HUDEP-2 (cell line): Measurements from ENCODE around the gene YBX2.

Experiments used
- DNase-seq, 76 experiments: peaks; one replicate each; lab custom pipeline; 2025; ENCODE audit not compliant: unreplicated experiment in 76 of 76; lab: John Stamatoyannopoulos, UW

The YBX2 gene

DNA sequence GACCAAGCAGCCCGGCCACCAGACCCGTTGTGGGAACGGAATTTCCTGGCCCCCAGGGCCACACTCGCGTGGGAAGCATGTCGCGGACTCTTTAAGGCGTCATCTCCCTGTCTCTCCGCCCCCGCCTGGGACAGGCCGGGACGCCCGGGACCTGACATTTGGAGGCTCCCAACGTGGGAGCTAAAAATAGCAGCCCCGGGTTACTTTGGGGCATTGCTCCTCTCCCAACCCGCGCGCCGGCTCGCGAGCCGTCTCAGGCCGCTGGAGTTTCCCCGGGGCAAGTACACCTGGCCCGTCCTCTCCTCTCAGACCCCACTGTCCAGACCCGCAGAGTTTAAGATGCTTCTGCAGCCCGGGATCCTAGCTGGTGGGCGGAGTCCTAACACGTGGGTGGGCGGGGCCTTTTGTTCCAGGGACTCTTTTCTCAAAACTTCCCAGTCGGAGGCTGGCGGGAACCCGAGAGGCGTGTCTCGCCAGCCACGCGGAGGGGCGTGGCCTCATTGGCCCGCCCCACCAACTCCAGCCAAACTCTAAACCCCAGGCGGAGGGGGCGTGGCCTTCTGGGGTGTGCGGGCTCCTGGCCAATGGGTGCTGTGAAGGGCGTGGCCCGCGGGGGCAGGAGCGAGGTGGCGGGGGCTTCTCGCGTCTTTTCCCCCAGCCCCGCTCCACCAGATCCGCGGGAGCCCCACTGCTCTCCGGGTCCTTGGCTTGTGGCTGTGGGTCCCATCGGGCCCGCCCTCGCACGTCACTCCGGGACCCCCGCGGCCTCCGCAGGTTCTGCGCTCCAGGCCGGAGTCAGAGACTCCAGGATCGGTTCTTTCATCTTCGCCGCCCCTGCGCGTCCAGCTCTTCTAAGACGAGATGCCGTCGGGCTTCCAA, 13.1 kb downstream of the YBX2 start, which contains the start of gene SLC2A4:
Gene SLC2A4, plus strand, starts transcription at position 645 of the 879 bp plus-strand sequence. Its CDS starts 217 bp downstream, at position 862.
- DNase-seq, result peak in 73 of 76 experiments; percentile 46 to 99 (median 96)

DNA sequence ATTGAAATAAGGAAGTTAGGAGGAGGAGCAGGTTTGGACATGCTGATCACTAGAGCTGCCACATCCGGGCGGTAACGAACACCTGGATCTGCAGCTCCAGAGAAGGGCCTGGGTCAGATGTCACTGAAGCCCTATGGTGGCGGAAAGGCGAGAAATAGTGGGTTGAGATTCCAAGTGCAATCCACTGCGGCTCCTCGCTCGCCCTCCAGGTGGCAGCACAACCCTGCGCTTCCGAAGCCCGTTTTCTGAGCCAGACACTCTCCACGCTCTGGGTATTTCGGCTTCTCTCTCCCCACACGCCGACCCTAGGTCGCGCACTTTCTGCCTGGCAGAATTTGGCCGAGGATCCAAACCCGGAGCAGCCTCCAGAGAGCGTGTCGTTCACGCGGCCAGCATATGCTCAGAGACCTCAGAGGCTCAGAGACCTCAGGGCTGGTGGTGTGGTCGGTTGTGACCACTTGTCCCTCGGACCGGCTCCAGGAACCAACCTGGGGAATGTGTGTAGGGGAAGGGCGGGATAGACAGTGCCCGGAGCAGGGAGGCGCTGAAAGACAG, 13.8 kb downstream of the YBX2 start:
- DNase-seq, result peak in 66 of 76 experiments; percentile 56 to 92 (median 82)

DNA sequence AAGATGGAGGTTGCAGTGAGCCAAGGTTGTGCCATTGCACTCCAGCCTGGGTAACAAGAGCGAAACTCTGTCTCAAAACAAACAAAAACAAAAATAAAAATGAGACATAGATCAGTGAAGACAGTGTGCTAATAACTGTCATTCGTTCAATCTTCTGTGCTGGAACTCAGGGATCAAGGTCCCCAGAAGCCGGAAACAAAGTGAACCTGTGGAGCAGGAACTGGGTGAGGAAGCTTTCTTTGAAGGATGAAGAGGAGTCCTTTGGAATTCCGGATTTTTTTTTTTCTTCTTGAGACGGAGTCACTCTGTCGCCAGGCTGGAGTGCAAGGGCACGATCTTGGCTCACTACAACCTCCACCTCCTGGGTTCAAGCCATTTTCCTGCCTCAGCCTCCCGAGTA, 15.0 kb downstream of the YBX2 start:
- DNase-seq, result no peak

DNA sequence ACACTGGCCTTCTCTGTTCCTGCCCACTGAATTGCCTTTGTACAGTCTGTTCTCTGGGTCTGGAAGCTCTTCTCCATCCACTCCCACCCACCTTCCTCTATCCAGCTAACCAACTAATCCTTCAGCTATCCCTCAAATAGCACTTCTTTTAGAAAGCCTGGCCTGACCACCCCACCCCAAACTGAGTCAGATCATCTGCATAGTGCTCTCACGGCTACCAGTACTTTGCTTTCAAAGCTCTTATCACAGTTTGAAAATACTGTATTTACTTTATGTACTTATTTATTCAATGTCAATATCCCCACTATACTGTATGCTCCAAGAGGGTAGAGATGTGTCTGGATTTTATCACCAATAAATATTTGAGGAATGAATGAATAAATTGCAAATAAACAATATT, 27.7 kb downstream of the YBX2 start:
- no peak for DNase-seq

DNA sequence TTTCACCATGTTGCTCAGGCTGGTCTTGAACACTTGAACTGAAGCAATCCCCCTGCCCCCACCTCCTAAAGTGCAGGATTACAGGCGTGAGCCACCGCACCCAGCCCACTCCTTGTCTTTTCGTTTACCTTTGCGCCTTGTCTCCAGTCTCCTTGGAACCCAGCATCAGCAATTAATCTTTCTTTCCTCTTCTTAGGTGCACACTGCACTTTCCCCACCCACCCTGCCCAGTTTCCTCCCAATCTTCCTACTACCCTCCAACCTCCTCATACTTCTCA, 30.7 kb downstream of the YBX2 start:
- no peak for DNase-seq

DNA sequence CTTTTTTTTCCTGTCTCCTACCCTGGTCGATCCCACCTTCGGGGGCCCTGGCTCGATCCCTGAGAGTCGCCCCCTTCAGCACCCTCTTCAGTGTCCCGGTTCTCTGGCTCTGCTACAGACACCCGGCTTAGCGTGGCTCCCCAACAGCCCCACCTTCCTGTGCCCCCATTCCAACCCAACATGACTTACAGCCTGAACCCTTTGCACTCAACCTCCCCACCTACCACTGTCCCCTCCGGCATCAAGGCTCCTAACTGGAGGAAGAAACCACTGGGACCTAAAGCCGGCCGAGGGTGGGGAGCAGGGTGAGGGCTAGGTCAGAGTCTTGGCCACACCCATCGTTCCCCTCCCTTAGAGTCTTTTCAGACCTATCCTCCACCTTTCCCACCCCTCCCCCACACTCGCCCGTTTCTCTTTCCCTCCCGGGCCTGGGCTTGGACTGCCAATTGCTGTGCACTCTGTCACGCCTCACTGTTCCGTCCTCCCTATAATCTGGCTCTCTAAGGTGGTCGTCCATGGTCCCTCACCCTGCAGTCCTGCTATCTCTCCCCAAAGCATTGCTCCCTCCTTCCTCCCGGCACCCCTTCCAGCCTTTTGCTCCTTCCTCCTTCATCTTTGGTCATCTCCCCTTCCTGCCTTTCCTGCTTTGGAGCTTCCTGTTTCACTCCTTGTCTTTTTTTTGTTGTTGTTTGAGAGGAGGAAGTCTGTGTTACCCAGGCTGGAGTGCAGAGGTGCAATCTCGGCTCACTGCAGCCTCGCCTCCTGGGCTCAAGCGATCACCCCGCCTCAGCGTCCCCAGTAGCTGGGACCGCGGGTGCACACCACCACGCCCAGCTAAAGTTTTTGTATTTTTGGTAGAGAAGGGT, 31.3 kb downstream of the YBX2 start:
- peak in 34 of 76 experiments; percentile 10 to 41 (median 23) for DNase-seq

DNA sequence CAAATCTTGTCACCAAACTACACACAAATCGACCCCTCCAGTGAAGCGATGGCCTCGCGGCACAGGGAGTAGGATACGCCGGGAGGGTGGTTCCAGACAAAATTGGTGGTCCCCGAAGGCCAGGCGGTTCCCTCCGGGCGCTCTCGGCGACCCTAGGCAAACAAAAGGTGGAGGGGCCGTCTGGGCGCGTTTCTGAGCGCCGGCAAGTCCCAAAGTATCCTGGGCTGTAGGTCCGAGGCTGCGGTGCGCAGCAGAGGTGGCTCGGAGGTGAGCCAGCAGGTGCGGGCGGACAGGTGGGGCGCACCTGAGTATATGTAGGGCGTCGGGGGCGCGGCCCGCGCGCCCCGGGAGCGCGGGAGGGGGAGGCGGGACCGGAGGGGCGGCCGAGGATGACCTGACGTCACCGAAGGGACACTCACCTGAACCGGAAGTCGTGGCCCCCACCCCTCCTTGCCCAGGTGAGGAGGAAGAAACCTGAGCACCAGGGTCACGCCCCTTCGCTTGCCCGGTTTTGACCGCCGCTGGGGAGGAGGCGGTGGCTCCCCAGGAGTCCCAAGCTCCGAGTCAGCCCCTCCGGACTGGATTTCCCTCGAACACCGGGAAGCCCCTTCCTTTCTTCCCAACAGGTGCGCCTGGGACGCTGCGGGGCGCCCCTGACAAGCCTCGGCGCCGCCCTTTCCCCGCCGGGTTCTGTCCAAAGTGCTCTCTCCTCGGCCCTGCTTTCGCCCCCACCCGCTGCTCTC, 32.1 kb downstream of the YBX2 start, which contains the start of gene CLDN7:
Gene CLDN7, minus strand, starts transcription at position 287 of the 743 bp plus-strand sequence. CDS start 435 bp downstream, outside the sequence.
- DNase-seq, result no peak

DNA sequence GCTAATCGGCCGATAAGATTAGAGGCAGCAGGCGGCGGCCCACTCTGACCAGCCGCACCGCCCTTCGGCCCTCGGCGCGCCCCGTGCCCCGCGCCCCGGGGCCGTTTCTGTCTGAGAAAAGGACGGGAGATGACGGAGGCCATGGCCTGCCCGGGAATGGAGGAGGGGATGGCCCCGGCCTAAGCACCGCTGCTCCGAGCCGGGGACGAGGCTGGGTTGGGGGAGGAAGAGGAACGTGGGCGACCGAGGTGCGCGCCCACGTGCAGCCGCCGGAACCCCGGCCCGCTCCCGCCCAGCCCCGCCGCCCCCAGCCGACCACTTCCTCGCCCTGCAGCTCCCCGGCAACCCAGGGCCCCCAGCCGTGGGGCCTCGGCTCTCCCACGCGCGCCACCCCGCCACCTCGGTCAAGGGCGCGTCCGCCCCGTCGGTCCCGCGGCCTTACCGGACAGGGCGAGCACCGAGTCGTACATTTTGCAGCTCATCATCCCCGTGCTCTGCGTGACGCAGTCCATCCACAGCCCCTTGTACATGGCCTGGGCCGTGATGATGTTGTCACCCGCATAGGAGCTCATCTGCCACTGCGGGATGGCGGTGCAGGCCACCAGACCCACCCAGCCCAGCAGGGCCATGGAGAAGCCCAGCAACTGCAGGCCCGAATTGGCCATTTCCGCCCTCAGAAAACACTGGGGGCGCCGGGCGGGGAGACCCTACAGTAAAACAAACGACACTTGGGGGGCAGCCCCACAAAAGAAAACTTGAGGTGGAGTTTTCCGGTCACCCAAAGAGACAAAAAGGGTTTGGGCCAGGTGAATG, 32.9 kb downstream of the YBX2 start:
- DNase-seq, result peak in 6 of 76 experiments; percentile 30 to 59 (median 46)

DNA sequence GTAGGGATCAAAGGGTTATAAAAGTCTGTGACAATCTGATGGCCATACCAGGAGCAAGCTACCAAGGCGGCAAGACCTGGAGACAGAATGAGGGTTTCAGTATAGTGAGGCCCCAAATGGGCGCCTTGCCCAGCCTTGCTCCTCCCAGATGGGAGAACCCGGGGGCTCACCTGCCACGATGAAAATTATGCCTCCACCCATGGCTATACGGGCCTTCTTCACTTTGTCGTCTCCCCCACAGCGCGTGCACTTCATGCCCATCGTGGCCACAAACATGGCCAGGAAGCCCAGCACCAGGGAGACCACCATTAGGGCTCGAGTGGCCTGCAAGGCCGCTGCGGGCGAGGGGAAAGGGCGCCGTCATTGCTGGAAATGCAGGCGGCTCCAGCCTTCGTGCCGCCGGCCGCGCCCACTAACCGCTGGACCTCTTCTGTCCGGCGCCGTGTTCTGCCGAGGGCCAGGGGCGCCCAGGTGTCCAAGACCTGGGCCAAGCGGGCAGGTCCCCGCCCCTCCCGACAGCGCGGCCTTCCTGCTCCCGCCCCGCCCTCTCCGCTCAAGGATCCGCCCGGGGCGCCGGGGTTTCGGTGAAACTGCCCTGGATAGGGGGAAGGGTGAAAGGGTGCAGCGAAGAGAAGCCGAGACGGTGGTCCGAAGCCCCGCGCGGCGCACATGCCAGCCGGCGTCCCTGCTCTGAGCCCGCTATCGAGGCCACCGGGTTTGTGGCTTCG, 33.6 kb downstream of the YBX2 start:
- peak in 58 of 76 experiments; percentile 6 to 70 (median 51) for DNase-seq

DNA sequence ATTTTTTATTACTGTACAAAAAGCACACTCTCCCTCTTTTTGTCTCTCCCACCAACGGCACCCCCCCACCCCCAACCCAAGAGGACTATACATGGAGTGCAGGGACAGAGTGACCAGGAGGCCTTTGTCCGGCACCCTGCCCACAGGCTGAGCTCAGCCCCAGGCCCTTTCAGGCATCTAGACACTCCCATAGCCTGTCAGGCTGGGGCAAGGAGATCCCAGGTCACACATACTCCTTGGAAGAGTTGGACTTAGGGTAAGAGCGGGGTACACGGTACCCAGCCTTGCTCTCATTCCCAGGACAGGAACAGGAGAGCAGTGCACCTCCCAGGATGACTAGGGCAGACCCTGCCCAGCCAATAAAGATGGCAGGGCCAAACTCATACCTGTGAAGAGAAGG, 34.3 kb downstream of the YBX2 start:
- DNase-seq, result peak in 3 of 76 experiments; percentile 39 to 43 (median 43)

DNA sequence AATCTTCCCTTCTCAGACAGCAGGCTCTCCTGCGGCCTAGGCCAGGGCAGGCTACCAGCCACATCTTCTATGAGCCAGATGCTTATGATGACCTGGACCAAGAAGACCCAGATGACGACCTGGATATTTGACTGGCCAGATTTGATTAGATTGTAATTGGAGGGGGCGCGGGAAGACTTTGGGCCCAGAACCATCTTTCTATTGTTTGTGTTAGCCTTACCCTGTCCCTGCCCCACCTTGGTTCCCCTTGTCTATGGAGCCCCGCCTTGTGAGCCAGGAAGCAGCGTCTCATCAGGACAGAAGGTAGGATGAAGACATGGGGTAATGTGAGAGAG, 34.9 kb downstream of the YBX2 start:
- no peak for DNase-seq

DNA sequence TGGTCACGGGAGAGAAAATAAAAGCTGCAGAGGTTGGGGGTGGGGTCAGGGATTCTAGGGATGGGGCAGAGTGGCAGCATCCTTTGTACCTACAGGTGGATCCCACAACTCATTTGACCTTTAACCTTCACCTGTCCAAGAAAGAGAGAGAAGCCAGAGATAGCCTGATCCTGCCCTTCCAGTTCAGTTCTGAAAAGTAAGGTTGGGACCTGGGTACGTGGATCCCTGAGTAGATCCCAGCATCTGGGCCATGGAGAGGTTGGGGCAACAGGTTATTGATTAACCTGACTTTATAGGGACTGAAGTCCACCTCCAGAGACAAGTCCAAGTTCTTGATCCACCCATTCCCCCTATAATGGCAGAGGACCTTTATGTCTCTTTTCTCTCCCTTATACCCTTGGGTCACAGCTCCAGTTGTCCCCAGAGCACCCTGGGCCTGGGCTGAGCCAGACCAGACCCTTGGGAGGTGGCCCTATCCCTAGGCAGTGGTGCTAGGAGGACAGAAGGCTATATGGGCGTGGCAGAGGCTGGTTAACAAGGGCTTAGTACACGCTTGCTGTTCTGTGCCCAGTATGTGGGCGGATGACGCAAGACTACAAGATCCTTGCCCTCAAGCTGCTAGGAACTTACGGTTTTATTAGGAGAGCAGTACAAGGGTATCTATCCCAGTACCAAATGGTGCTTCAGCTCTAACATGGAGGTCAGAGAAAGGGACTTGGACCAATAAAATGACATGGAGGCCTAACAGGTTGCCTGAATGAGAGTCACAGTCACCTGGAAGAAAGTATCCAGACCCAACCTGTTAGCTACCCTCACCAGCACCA, 35.5 kb downstream of the YBX2 start:
- peak in 63 of 76 experiments; percentile 18 to 86 (median 67) for DNase-seq

DNA sequence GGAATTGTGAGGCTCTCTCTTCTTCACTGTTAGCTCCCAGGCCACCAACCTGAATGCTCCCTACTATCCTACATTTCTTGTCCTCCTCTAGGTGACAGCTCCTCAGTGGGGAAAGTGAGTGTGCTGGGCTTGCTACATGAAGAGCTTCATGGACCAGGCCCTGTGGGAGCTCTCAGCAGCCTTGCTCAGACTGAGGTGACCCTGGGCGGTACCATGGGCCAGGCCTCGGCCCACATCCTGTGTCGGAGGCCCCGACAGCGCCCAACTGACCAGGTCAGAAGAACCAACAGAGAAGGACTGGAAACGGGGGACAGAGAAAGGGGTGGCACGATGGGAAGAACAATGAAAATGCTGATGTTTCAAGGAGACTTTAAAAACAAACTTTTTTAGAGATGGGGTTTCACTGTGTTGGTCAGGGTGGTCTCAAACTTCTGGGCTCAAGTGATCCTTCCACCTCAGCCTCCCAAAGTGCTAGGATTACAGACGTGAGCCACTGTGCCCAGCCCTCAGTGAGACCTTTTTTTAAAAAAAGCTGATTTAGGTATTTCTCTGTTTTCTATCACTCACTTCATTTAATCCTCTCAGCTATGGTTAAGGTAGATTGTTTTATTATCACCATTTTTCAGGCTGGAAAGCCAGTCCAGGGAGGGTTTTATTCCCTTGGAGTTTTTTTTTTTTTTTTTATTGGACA, 37.5 kb downstream of the YBX2 start:
- DNase-seq, result no peak

DNA sequence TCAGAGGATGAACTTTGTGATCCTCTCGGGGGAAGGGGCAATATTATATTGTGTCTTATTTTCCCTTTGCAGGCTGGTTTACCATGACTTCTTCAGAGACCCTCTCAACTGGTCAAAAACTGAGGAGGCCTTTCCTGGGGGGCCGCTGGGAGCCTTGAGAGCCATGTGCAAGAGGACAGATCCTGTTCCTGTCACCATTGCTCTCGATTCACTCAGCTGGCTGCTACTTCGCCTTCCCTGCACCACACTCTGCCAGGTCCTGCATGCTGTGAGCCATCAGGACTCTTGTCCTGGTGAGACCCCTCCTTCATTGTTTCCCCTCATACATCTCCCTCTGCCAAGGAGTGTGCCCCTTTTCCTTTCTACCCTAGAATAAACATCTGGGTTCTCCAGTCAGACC, 39.9 kb downstream of the YBX2 start:
- no peak for DNase-seq

DNA sequence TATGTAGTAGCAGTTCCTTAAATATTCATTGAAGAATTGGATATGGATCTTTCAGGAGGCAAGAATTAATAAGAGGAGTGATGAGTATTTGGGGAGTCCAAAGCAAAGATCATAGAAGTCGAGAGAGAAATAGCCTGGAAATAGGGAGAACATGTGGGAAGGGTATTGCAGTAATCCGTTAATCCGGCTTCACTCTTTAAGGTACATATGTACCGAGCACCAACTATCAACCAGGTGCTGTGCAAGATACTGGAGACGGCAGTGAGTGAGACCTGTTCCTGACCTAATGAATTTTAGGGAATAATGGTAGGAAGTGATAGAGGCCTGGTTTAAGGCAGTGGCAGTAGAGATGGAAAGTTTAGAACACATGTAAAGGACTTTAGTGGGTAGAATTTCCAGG, 41.4 kb downstream of the YBX2 start:
- DNase-seq, result no peak

DNA sequence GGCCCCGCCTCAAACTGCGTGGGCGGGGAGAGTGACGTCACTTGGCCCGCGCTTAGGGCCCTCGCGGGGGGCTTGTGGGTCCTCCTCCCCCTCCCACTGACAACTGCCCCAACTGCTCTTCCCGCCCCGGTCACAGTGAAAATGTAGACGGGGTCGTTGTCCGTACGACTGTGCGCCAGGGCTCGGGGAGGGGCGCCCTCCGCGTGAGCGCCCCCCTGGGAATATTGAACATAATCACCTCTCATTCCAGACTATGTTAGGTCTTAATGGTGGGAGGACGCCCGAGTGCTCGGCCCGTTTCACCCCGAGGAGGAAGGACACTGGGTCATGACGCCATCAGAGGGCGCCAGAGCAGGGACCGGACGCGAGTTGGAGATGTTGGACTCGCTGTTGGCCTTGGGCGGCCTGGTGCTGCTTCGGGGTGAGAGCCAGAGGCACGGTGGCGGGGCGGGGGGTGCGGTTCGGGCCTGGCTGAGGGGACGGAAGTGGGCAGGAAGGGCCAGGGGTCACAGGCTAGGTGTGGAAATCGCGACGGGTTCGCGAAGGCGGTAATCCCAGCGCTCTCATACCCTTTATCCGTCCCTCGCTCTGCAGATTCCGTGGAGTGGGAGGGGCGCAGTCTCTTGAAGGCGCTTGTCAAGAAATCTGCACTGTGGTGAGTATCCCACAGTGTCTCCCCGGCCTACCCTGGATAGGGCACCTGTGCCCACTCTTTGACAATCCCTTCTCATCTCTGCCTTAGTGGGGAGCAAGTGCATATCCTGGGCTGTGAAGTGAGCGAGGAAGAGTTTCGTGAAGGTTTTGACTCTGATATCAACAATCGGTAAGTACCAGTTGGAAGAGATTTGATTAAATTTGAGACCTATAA, 42.0 kb downstream of the YBX2 start, which contains the start of gene ELP5:
Gene ELP5, plus strand, starts transcription at position 40 of the 868 bp plus-strand sequence. Its CDS starts 336 bp downstream, at position 376.
- peak in 71 of 76 experiments; percentile 43 to 96 (median 84) for DNase-seq
